ENCODE data around the gene RPL41.

DNA sequence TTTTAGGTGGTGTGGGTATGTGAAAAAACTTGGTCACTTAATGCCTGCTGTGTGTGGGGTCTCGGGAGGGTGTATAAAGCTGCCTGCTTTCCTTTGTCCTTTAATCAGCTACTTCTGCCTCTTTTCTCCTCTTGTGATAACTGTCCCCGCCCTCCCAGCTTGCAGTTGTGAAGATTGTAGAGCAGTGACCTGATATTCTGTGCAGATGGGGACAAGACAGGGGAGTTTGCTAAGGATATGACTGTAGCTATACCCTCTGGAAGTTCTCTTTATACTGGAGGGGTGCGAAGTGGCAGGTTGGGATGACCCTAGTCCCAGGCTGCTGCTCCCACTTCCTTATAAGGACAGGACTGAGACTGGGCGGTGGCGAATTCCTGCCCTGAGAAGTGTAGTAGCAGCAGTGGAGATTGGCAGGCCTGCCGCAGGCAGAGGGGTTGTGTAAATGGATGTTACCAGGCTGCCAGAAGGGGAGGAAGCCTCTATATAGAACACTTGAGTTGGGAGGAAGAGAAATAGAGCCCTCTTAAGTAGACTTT is 42.6 kb downstream of the RPL41 start:
- TF ChIP-seq, protein P1, sequence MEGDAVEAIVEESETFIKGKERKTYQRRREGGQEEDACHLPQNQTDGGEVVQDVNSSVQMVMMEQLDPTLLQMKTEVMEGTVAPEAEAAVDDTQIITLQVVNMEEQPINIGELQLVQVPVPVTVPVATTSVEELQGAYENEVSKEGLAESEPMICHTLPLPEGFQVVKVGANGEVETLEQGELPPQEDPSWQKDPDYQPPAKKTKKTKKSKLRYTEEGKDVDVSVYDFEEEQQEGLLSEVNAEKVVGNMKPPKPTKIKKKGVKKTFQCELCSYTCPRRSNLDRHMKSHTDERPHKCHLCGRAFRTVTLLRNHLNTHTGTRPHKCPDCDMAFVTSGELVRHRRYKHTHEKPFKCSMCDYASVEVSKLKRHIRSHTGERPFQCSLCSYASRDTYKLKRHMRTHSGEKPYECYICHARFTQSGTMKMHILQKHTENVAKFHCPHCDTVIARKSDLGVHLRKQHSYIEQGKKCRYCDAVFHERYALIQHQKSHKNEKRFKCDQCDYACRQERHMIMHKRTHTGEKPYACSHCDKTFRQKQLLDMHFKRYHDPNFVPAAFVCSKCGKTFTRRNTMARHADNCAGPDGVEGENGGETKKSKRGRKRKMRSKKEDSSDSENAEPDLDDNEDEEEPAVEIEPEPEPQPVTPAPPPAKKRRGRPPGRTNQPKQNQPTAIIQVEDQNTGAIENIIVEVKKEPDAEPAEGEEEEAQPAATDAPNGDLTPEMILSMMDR (IDR thresholded peaks at IDR 0.05; ENCODE audit: insufficient read depth, low read depth, low read length): no peak
- no peak for TF ChIP-seq EZH2 (IDR thresholded peaks at IDR 0.05; ENCODE audit: insufficient read depth, low read length)
